ENCODE results near the gene NIPAL1.
"Not testable (repeated sequence)": the region's sequence is repeated elsewhere in the genome, so short reads cannot be mapped to it uniquely, and the experiment has no call there.

Gene NIPAL1

DNA sequence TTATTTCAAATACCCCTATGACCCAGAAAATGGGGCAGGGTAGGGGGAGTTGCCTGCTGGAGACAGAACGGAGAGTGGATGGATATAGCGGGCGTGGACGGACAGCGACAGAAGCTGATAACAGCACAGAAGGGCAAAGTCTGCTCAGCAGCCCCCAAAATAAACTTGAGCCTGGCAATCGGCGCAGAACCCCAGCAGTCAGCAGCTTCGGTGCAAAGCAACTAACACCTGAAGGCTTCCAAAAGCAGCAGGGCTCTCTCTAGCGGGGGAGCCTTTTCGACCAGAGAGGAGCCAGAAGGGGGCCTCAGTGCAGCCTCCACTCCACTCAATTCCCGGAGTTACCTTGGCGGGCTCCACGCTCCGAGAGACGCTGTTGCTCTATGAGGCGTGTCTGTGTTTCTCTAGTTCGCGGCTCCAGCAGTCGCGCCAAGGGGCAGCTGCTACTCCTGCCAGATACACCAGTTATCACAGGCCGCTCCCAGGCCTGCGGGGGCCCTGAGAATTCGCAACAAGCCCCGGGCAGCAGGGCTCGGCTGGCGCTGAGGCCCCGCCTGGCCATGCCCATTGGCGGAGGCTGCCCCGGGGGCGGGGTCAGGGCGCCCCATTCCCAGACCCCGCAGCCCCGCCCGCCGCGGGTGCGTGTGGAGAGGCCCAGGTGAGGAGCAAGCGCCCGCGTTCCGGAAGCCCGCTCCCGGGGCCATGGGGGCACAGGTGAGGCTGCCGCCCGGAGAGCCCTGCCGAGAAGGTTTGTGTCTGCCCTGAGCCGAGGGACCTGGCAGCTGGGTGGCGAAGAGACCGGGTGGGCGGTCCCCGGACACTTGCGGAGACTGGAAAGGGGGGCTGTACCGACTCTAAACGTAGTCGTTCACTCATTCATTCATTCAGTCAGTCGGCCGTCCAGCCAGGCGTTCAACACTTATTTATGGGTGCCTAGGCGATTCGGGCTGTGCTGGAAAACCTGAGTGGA lies at the start of gene NIPAL1, which contains the start of gene CNGA1:
Gene NIPAL1 (plus strand): TSS at position 632 of the 967 bp plus-strand sequence. CDS start 68 bp downstream, at position 700.
Gene CNGA1 (minus strand): TSS at position 541 of the 967 bp plus-strand sequence. CDS start 63,992 bp downstream, outside the sequence.
- H3K4me3 ChIP-seq (ENCODE audit: control insufficient read depth, low read depth, low read length), result peak within 1 kb of the TSS; percentile 68
- TF ChIP-seq, protein P1, sequence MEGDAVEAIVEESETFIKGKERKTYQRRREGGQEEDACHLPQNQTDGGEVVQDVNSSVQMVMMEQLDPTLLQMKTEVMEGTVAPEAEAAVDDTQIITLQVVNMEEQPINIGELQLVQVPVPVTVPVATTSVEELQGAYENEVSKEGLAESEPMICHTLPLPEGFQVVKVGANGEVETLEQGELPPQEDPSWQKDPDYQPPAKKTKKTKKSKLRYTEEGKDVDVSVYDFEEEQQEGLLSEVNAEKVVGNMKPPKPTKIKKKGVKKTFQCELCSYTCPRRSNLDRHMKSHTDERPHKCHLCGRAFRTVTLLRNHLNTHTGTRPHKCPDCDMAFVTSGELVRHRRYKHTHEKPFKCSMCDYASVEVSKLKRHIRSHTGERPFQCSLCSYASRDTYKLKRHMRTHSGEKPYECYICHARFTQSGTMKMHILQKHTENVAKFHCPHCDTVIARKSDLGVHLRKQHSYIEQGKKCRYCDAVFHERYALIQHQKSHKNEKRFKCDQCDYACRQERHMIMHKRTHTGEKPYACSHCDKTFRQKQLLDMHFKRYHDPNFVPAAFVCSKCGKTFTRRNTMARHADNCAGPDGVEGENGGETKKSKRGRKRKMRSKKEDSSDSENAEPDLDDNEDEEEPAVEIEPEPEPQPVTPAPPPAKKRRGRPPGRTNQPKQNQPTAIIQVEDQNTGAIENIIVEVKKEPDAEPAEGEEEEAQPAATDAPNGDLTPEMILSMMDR (conservative IDR thresholded peaks at IDR 0.05; ENCODE audit: control insufficient read depth, insufficient read depth, low read depth, low read length), result peak; percentile 35
- peak; percentile 42 for DNase-seq (ENCODE audit: low read depth)

DNA sequence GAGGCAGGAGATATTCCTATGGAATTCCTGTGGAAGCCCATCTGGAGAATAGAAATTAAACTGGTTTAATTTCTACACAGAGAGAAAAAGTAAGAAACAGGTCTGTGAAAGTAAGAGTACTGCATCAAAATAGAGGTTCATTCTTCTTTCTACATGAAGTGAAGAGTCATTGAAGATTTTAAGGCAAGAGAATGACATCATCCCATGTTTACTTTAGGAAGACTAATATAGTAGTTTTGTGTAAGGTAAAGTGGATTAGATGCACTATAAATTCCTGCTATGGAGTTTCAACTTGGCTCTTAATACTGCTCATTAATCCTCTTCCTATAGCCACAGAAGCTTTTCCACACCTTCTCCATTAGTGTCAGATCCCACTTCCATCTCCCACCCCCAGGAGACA lies 47.7 kb upstream of the NIPAL1 start:
- DNase-seq (ENCODE audit: low read depth), result no peak
- TF ChIP-seq, protein P1 (conservative IDR thresholded peaks at IDR 0.05; ENCODE audit: control insufficient read depth, insufficient read depth, low read depth, low read length), result no peak

DNA sequence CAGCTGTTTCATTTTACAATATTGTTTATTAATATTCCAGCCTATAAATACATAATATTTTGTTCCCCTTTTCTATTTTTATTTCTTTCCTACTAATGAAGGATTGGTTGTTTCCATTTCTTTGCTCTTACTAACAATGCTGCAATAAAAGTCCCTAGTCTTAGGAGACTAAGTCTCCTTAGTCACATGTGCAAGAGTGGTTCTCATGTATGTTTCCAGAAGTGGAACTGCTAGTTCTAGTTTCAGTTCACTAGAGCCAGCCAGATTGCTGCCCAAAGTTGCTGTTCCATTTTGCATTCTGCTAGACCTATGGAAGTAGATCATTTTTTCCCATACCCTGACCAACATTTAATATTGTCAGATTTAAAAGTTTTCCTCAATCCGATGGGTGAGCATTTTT lies 44.4 kb upstream of the NIPAL1 start:
- H3K4me3 ChIP-seq (ENCODE audit: control insufficient read depth, low read depth, low read length), result no peak overlapping the region
- TF ChIP-seq, protein P1 (conservative IDR thresholded peaks at IDR 0.05; ENCODE audit: control insufficient read depth, insufficient read depth, low read depth, low read length), result no peak
- no peak for DNase-seq (ENCODE audit: low read depth)

More for the DNA sequence above, 47.7 kb upstream of the NIPAL1 start:
- H3K4me3 ChIP-seq (ENCODE audit: control insufficient read depth, low read depth, low read length), result no peak overlapping the region

DNA sequence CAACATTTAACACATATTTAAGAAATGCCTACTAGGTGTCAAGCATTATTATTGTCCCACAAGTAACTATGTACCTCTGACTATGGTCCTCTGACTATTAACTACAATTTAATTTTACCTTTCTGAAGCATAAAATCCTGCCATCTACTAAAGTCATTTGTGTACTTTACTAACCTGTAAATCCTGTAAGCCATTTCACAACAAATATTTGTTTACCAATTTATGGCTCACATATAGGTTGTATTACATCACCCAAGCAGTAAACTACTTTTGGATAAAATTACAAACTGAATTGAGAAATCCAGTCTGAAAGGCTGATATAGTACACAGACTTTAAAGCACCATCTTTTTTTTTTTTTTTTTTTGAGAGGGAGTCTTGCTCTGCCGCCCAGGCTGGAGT lies 43.9 kb upstream of the NIPAL1 start:
- no peak for DNase-seq (ENCODE audit: low read depth)
- TF ChIP-seq, protein P1 (conservative IDR thresholded peaks at IDR 0.05; ENCODE audit: control insufficient read depth, insufficient read depth, low read depth, low read length), result no peak
- no peak overlapping the region for H3K4me3 ChIP-seq (ENCODE audit: control insufficient read depth, low read depth, low read length)

GRCh38 chr4:47974566-47974965 lies 42.0 kb upstream of the NIPAL1 start:
- no peak for DNase-seq (ENCODE audit: low read depth)
- no peak overlapping the region for H3K4me3 ChIP-seq (ENCODE audit: control insufficient read depth, low read depth, low read length)
- TF ChIP-seq, protein P1 (conservative IDR thresholded peaks at IDR 0.05; ENCODE audit: control insufficient read depth, insufficient read depth, low read depth, low read length), result no peak

- no peak overlapping the region for H3K4me3 ChIP-seq (ENCODE audit: control insufficient read depth, low read depth, low read length)
- TF ChIP-seq, protein P1 (conservative IDR thresholded peaks at IDR 0.05; ENCODE audit: control insufficient read depth, insufficient read depth, low read depth, low read length), result no peak
- DNase-seq (ENCODE audit: low read depth), result no peak
These were observed 26.4 kb upstream of the NIPAL1 start for GRCh38 chr4:47990145-47990544.

- DNase-seq (ENCODE audit: low read depth); H3K4me3 ChIP-seq (ENCODE audit: control insufficient read depth, low read depth, low read length): not testable (repeated sequence)
These were observed 24.1 kb upstream of the NIPAL1 start for GRCh38 chr4:47992475-47992874.
